Gastrocnemius medialis (tissue), 4 donors: ENCODE data around the gene EGFR.

Experiments used
- CTCF ChIP-seq, 5 experiments: fragments of 450-650 bp in 3 of 5; fragments of 200-600 bp in 2 of 5; sonication (generic) in 2 of 5; IDR thresholded peaks in 4 of 5; conservative IDR thresholded peaks in 1 of 5; 1 replicate in 4 of 5; 2 replicates in 1 of 5; pipeline ENCODE4 v1.5.1; 2016 to 2019; ENCODE audit warnings: antibody characterized with exemption in 5 of 5, mild to moderate bottlenecking in 3 of 5, moderate library complexity in 3 of 5
- POLR2A ChIP-seq, 2 donors: fragments of 450-650 bp; IDR thresholded peaks; one replicate each; pipeline ENCODE4 v1.6.1; 2017; ENCODE audit warnings: antibody characterized with exemption in 2 of 2, mild to moderate bottlenecking in 2 of 2, moderate library complexity in 2 of 2

GRCh38 chr7:55081472-55082227 lies 62.8 kb downstream of the EGFR start:
- TF ChIP-seq CTCF (IDR thresholded peaks at IDR 0.05 in 4 of 5, conservative IDR thresholded peaks at IDR 0.05 in 1 of 5) (no peak), POLR2A (IDR thresholded peaks at IDR 0.05) (no peak)
